HCT116 (cell line): ENCODE measurements around the gene RMI1. TPM values are rescaled to one million over a fixed set of nuclear protein-coding genes. Genes with fewer than 3 reads are reported as not detected.
A peak's percentile ranks its signal among the peaks of the same experiment; 100 is the strongest.

Experiments used
- ATAC-seq: fragments of 200-7000 bp; cut with Tn5 transposase; 2 replicates; pipeline ENCODE4 v1.9.1; 2020; ENCODE audit warnings: mild to moderate bottlenecking, moderate library complexity
- BruUV-seq: library from RNA; stranded (reverse); fragments of 400-500 nt; replicated peaks from 2 replicates; lab custom pipeline; 2021; lab: Mats Ljungman, UMichigan
- CTCF ChIA-PET: fragments of 300-600 bp; sonication (Branson Sonifier 250); formaldehyde crosslinking; loops from one replicate; lab custom pipeline; 2021; ENCODE audit warnings: antibody characterized with exemption; lab: Charles Lee
- POLR2A ChIA-PET: fragments of 300-600, 350-600 bp; sonication (Branson Sonifier 250); formaldehyde crosslinking; loops from one replicate; lab custom pipeline; 2021; ENCODE audit warnings: antibody characterized with exemption; lab: Charles Lee
- RAD21 ChIA-PET, 2 experiments: fragments of 300-600 bp; sonication (Branson Sonifier 250); formaldehyde crosslinking; loops; one replicate each; lab custom pipeline; 2023; ENCODE audit warnings: low total read pairs in 2 of 2; ENCODE audit not compliant: uncharacterized antibody in 2 of 2, unreplicated experiment in 2 of 2, low non-redundant PET in 1 of 2; lab: Charles Lee
- DNase-seq: peaks from one replicate; pipeline ENCODE4 v3.0.0-alpha.2; 2010; ENCODE audit warnings: low read depth, low spot score
- H2AFZ ChIP-seq: fragments of 200-600 bp; shearing (Covaris generic), sonication (generic); 2 replicates; pipeline ENCODE4 v1.6.1; 2017; ENCODE audit warnings: low read depth, mixed run types, mixed read lengths, antibody characterized with exemption, low read length; ENCODE audit not compliant: poor library complexity, severe bottlenecking
- H3K27ac ChIP-seq: 2 replicates; pipeline ENCODE4 v1.5.1; 2012; ENCODE audit warnings: low read depth, low read length
- H3K27me3 ChIP-seq: fragments of 200-600 bp; sonication (generic); 2 replicates; pipeline ENCODE4 v1.6.1; 2016; ENCODE audit warnings: mixed run types, low read length, mixed read lengths; ENCODE audit not compliant: insufficient read depth
- H3K36me3 ChIP-seq, 2 experiments: fragments of 200-500 bp in 1 of 2; fragments of 200-600 bp in 1 of 2; sonication (Bioruptor generic) in 1 of 2; sonication (generic) in 1 of 2; 2 replicates each; pipeline versions ENCODE4 v1.5.1 to v1.6.1; 2014 to 2016; ENCODE audit warnings: low read length in 2 of 2, inconsistent platforms in 1 of 2, mixed read lengths in 1 of 2, mixed run types in 1 of 2; ENCODE audit not compliant: insufficient read depth in 2 of 2, control insufficient read depth in 1 of 2
- H3K4me1 ChIP-seq, 2 experiments: fragments of 200-600 bp in 1 of 2; sonication (generic) in 1 of 2; 2 replicates each; pipeline versions ENCODE4 v1.5.1 to v1.6.1; 2012 to 2017; ENCODE audit warnings: low read length in 2 of 2, inconsistent platforms in 1 of 2, mild to moderate bottlenecking in 1 of 2, mixed read lengths in 1 of 2, mixed run types in 1 of 2, moderate library complexity in 1 of 2; ENCODE audit not compliant: insufficient read depth in 2 of 2, control insufficient read depth in 1 of 2
- H3K4me2 ChIP-seq: fragments of 200-600 bp; sonication (generic); 2 replicates; pipeline ENCODE4 v1.6.1; 2017; ENCODE audit warnings: mixed run types, low read length, mixed read lengths
- H3K4me3 ChIP-seq, 2 experiments: fragments of 200-600 bp in 1 of 2; sonication (generic) in 1 of 2; replicated peaks in 1 of 2; 2 replicates each; pipeline ENCODE4 v1.5.1; 2011 to 2016; ENCODE audit warnings: low read length in 2 of 2, control low read depth in 1 of 2, low read depth in 1 of 2, mild to moderate bottlenecking in 1 of 2, mixed read lengths in 1 of 2, mixed run types in 1 of 2
- H3K79me2 ChIP-seq: fragments of 200-600 bp; sonication (generic); 2 replicates; pipeline ENCODE4 v1.6.1; 2017; ENCODE audit warnings: mild to moderate bottlenecking, mixed run types, low read length, moderate library complexity, mixed read lengths; ENCODE audit not compliant: insufficient read depth
- H3K9ac ChIP-seq: fragments of 200-600 bp; sonication (generic); 2 replicates; pipeline ENCODE4 v1.6.1; 2016; ENCODE audit warnings: low read length, mixed read lengths
- H3K9me2 ChIP-seq: fragments of 200-600 bp; sonication (generic), shearing (Covaris generic); 2 replicates; pipeline ENCODE4 v1.6.1; 2017; ENCODE audit warnings: mixed run types, mild to moderate bottlenecking, moderate library complexity; ENCODE audit not compliant: insufficient read depth
- H3K9me3 ChIP-seq, 2 experiments: fragments of 200-500 bp in 1 of 2; fragments of 200-600 bp in 1 of 2; sonication (Bioruptor generic) in 1 of 2; sonication (generic) in 1 of 2; 2 replicates each; pipeline ENCODE4 v1.6.1; 2014 to 2017; ENCODE audit warnings: low read length in 2 of 2, mixed read lengths in 2 of 2, inconsistent platforms in 1 of 2, low read depth in 1 of 2, mild to moderate bottlenecking in 1 of 2, mixed run types in 1 of 2, moderate library complexity in 1 of 2; ENCODE audit not compliant: control insufficient read depth in 1 of 2, insufficient read depth in 1 of 2
- H4K20me1 ChIP-seq: fragments of 200-600 bp; sonication (generic), shearing (Covaris generic); 2 replicates; pipeline ENCODE4 v1.6.1; 2017; ENCODE audit warnings: mixed run types, mild to moderate bottlenecking, moderate library complexity; ENCODE audit not compliant: insufficient read depth
- CEBPB ChIP-seq: IDR thresholded peaks from 2 replicates; pipeline ENCODE4 v1.6.1; 2012; ENCODE audit warnings: low read depth
- ELF1 ChIP-seq: IDR thresholded peaks from 2 replicates; pipeline ENCODE4 v1.6.1; 2012; ENCODE audit warnings: low read depth, borderline replicate concordance
- EZH2 ChIP-seq: fragments of 200-600 bp; sonication (generic); IDR thresholded peaks from 2 replicates; pipeline ENCODE4 v1.6.1; 2017; ENCODE audit warnings: antibody characterized with exemption, mixed run types
- FOSL1 ChIP-seq: IDR thresholded peaks from 2 replicates; pipeline ENCODE4 v1.6.1; 2012; ENCODE audit warnings: low read depth
- POLR2A ChIP-seq: IDR thresholded peaks from 2 replicates; pipeline ENCODE4 v1.7.0; 2011; ENCODE audit warnings: borderline replicate concordance; ENCODE audit not compliant: insufficient read depth, insufficient read length; ENCODE audit errors: extremely low read depth
- POLR2AphosphoS5 ChIP-seq: IDR thresholded peaks from 2 replicates; pipeline ENCODE4 v1.6.1; 2011; ENCODE audit warnings: mild to moderate bottlenecking, low read depth, low read length, moderate library complexity
- RAD21 ChIP-seq: IDR thresholded peaks from 2 replicates; pipeline ENCODE4 v1.6.1; 2012; ENCODE audit warnings: low read depth, mild to moderate bottlenecking
- SIN3A ChIP-seq: IDR thresholded peaks from 2 replicates; pipeline ENCODE4 v1.6.1; 2012; ENCODE audit warnings: low read depth
- SP1 ChIP-seq: IDR thresholded peaks from 2 replicates; pipeline ENCODE4 v1.6.1; 2012; ENCODE audit warnings: low read depth
- SRF ChIP-seq: IDR thresholded peaks from 2 replicates; pipeline ENCODE4 v1.6.1; 2012; ENCODE audit warnings: low read depth
- TCF7L2 ChIP-seq: IDR thresholded peaks from 2 replicates; pipeline ENCODE4 v1.7.0; 2011; ENCODE audit warnings: borderline replicate concordance, inconsistent platforms; ENCODE audit not compliant: insufficient read depth, insufficient read length; ENCODE audit errors: extremely low read depth
- YY1 ChIP-seq: IDR thresholded peaks from 2 replicates; pipeline ENCODE4 v1.6.1; 2011; ENCODE audit warnings: low read length, low read depth, moderate library complexity, mild to moderate bottlenecking; ENCODE audit not compliant: insufficient replicate concordance; ENCODE audit errors: extremely low read depth
- ZFX ChIP-seq: fragments of 450-650 bp; IDR thresholded peaks from 2 replicates; pipeline ENCODE4 v1.6.1; 2017
- intact Hi-C: fragments of 100-400 bp; cut with micrococcal nuclease; formaldehyde crosslinking; loops from 2 replicates; pipeline ENCODE4 v1.10.0; 2022
- total RNA-seq: library from RNA; stranded (reverse); gene quantifications from one replicate; pipeline ENCODE4 v1.2.1, GENCODE V29; 2021; ENCODE audit not compliant: unreplicated experiment
- TF ChIP-seq, protein P1 (sequence below): IDR thresholded peaks from 2 replicates; pipeline ENCODE4 v1.6.1; 2012
- TF ChIP-seq, protein P2 (sequence below), 3 experiments: fragments of 200-600 bp in 1 of 3; sonication (generic) in 1 of 3; IDR thresholded peaks in 2 of 3; conservative IDR thresholded peaks in 1 of 3; 2 replicates each; pipeline ENCODE4 v1.5.1; 2012 to 2017; ENCODE audit warnings: low read depth in 2 of 3, low read length in 2 of 3, antibody characterized with exemption in 1 of 3, borderline replicate concordance in 1 of 3, control low read depth in 1 of 3, mild to moderate bottlenecking in 1 of 3, mixed read lengths in 1 of 3, mixed run types in 1 of 3, moderate library complexity in 1 of 3; ENCODE audit not compliant: insufficient read depth in 1 of 3

RMI1 gene
- total RNA-seq, 1 experiment from 2014 or later = 26.8 TPM

DNA sequence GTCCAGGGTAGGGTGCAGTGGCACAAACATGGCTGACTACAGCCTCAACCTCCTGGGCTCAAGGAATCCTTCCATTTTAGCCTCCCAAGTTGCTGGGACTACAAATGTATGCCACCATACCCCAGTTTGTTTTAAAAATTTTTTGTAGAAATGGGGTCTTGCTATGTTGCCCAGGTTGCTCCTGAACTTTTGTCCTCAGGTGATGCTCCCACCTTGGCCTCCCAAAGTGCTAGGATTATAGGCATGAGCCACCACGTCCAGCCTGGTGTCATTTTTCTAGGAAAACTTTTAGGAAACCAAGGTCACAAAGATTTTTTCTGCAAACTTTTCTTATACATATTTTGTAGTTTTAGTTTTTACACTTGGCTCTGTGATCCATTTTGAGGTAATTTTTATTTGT is 10.8 kb downstream of the RMI1 start:
- no peaks in the 10 kb centered on the region for H3K27me3 ChIP-seq
- peaks cover 16 to 33% of the 10 kb centered on the region in 2 experiments for H3K4me1 ChIP-seq
- H3K4me3 ChIP-seq = no peak overlapping the region
- H4K20me1 ChIP-seq = no peaks in the 10 kb centered on the region
- 0 out of 4 replicates have a peak, but pooled peaks cover 0 to 8% of the 10 kb centered on the region in 2 experiments for H3K36me3 ChIP-seq
- BruUV-seq = no TSS peak
- ATAC-seq = no peak
- H2AFZ ChIP-seq = no peak overlapping the region
- no peak for DNase-seq
- no peak overlapping the region for H3K4me2 ChIP-seq
- ChIA-PET CTCF (no interaction called here), POLR2A (no interaction called here)
- no peak overlapping the region for H3K9ac ChIP-seq
- H3K27ac ChIP-seq = no peak overlapping the region
- intact Hi-C loops = no loop called here
- TF ChIP-seq POLR2AphosphoS5 (no peak), RAD21 (no peak), POLR2A (no peak), YY1 (no peak), SP1 (no peak), ZFX (no peak), ELF1 (no peak)
- TF ChIP-seq, protein P1, sequence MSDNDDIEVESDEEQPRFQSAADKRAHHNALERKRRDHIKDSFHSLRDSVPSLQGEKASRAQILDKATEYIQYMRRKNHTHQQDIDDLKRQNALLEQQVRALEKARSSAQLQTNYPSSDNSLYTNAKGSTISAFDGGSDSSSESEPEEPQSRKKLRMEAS = no peak
- TF ChIP-seq, all 23 proteins: peak for 0
- RAD21 ChIA-PET = no interaction called here
- H3K9me2 ChIP-seq = no peaks in the 10 kb centered on the region
- H3K79me2 ChIP-seq = peaks cover 80% of the 10 kb centered on the region
- H3K9me3 ChIP-seq = no peaks in the 10 kb centered on the region

DNA sequence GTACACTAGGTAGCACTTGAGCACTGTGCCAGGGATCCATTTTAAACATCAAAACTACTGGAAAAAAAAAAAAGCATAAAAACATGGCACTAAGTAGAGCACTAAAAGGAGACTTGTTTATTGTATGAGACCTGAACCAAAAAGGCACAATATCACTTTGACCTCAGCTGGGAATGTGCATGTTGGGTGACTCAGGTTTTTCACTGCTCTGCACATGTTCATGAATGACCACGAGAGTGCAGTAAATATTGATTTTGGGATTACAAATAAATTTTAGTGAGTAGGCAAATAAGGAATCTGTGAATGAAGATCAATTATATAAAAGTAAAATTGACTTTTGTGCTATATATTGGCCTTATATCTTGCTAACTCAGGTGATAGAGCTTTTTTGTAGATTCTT is 11.8 kb downstream of the RMI1 start:
- H2AFZ ChIP-seq = no peak overlapping the region
- ChIA-PET CTCF (interaction anchor here (0.9 kb wide), 1 partner anchor 269 kb away, joined by 8 read pairs; no protein-coding TSS in a partner anchor), RAD21 (interaction anchor here in 1 of 2 experiments (0.9 kb wide), 1 partner anchor 269 kb away, joined by 3 read pairs; no protein-coding TSS in a partner anchor), POLR2A (interaction anchor here (0.6 to 1.2 kb wide), 3 partner anchors 8 to 29 kb away, joined by 3 read pairs; partner anchors contain the start of genes HNRNPK and RMI1)
- H3K9me2 ChIP-seq = no peaks in the 10 kb centered on the region
- intact Hi-C loops = no loop called here
- peak overlapping the region; percentile 3; the same call in 1 of the 2 replicates for H3K9ac ChIP-seq
- H4K20me1 ChIP-seq = no peaks in the 10 kb centered on the region
- 0 out of 4 replicates have a peak, but pooled peaks cover 0 to 8% of the 10 kb centered on the region in 2 experiments for H3K36me3 ChIP-seq
- 0 out of 2 replicates have a peak overlapping the region, but pooled peaks have one; percentile 0 for H3K4me2 ChIP-seq
- no peak overlapping the region for H3K4me3 ChIP-seq
- H3K9me3 ChIP-seq = no peaks in the 10 kb centered on the region
- peaks cover 9 to 23% of the 10 kb centered on the region in 2 experiments for H3K4me1 ChIP-seq
- peak; percentile 67 for ATAC-seq
- TF ChIP-seq POLR2AphosphoS5 = no peak
- TF ChIP-seq SIN3A = no peak
- no peak for TF ChIP-seq SP1
- no peak for TF ChIP-seq EZH2
- TF ChIP-seq, protein P2, sequence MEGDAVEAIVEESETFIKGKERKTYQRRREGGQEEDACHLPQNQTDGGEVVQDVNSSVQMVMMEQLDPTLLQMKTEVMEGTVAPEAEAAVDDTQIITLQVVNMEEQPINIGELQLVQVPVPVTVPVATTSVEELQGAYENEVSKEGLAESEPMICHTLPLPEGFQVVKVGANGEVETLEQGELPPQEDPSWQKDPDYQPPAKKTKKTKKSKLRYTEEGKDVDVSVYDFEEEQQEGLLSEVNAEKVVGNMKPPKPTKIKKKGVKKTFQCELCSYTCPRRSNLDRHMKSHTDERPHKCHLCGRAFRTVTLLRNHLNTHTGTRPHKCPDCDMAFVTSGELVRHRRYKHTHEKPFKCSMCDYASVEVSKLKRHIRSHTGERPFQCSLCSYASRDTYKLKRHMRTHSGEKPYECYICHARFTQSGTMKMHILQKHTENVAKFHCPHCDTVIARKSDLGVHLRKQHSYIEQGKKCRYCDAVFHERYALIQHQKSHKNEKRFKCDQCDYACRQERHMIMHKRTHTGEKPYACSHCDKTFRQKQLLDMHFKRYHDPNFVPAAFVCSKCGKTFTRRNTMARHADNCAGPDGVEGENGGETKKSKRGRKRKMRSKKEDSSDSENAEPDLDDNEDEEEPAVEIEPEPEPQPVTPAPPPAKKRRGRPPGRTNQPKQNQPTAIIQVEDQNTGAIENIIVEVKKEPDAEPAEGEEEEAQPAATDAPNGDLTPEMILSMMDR (IDR thresholded peaks at IDR 0.05 in 2 of 3, conservative IDR thresholded peaks at IDR 0.05 in 1 of 3; ENCODE audit: borderline replicate concordance in 1 of 3, insufficient read depth in 1 of 3, low read depth in 2 of 3, low read length in 2 of 3) = peak in 2 of 3 experiments; percentile 24 to 32; a peak in 2 of 6 replicates
- TF ChIP-seq RAD21 = peak; percentile 34; the same call in 1 of the 2 replicates
- TF ChIP-seq SRF = no peak
- no peak for TF ChIP-seq FOSL1
- no peak for TF ChIP-seq TCF7L2
- no peak for TF ChIP-seq CEBPB
- H3K27ac ChIP-seq = no peak overlapping the region
- H3K27me3 ChIP-seq = no peaks in the 10 kb centered on the region
- no peak for DNase-seq
- peaks cover 77% of the 10 kb centered on the region for H3K79me2 ChIP-seq
- BruUV-seq = no TSS peak
